Suppressor macrophage (primary cell): Measurements from ENCODE around the gene GPX5.

Experiments
- DNase-seq, 4 experiments: peaks; one replicate each; pipeline ENCODE4 v3.0.0-alpha.2; 2020 to 2022

The GPX5 gene

GRCh38 chr6:28563430-28564095 lies 37.9 kb downstream of the GPX5 start:
- DNase-seq: no peak

DNA sequence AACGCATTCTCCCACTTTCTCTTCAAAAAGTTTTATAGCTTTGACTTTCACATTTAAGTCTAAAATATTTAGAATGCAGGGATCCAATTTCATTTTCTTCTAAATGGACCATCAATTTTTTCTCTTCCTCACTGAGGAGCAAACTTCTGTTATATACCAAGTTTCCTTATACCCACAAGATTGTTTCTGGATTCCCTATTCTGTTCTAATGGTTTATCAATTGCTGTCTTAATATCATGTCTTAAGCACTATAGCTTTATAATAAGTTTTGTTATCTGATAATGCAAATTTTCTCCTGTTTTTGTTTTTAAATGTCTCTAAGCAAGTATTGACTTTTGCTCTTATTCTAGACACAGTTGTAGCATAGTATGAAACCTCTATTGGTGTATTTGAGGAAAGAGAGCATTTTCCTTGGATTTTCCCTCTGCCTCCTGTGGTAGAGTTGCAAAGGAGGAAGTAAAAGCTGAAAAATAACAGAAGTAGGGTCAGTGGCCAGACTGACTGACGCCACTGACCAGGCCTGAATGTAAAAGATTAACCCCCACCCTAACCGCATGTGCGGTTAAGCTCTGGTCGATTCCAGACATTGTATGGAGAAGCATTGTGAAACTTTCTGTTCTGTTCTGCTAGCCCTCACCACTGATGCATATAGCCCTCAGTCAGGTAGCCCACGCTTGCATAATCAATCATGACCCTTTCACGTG lies 40.3 kb downstream of the GPX5 start:
- peak; percentile 3 to 7 (median 6) for DNase-seq

DNA sequence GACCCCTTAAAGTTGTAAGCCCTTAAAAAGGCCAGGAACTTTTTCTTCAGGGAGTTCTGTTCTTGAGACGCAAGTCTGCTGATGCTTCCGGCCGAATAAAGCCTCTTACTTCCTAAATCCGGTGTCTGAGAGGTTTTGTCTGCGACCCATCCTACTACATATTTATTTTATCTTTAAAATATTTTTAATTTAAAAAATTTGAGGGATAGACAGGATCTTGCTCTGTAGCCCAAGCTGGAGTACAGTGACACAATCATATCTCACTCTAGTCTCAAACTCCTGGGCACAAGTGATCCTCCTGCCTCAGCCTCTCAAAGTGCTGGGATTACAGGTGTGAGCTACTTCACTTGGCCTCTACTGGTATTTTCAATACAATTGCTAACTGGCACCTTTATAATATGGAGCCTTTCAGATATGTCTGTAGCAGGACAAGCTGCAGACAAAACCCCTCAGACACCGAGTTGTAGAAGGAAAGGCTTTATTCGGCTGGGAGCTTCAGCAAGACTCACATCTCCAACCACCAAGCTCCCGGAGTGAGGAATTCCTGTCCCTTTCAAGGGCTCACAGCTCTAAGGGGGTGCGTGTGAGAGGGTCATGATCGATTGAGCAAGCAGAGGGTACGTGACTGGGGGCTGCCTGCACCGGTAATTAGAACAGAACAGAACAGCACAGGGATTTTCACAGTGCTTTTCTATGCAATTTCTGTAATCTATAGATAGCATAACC lies 41.0 kb downstream of the GPX5 start:
- DNase-seq: no peak

DNA sequence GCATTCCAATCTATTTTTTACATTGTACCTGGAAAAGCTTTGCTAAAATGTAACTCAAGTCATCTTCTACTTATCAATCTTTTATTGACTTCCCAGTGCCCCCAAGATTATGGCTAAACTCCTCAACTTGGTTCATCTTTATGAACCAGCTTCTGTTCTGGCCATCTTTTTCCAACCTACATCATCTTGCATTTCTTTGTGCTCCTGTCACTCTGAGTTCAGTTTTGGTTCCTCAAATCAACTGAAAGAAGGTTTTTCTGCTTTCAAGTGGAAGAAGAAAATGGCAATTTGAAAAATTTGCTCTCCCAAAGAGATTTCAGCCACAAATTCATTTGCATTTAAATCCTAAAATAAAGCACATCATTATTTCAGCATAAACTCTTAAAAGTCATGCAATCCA lies 41.8 kb downstream of the GPX5 start:
- DNase-seq: no peak

GRCh38 chr6:28568515-28569108 lies 42.9 kb downstream of the GPX5 start:
- no peak for DNase-seq

DNA sequence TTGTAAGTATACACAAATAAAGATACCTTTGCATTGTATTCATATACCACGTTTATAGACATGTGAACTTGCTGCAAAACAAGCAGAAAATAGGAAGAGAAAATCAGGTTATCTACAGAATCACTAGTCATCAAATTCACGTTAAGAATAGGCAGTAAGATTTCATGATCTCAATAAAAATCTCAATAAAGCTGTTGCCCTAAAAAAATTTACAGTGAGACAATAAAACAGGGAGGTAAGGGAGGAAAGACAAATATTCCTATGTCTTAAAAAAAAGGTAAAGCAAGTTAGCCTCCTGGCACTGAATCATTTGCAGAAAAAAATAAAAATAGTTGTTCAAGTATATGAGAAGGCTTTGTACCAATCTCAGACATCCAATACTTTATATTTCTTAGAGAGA lies 44.1 kb downstream of the GPX5 start:
- no peak for DNase-seq

GRCh38 chr6:28580475-28580874 lies 54.8 kb downstream of the GPX5 start:
- DNase-seq: no peak

- DNase-seq: no peak
These were observed 57.8 kb downstream of the GPX5 start for GRCh38 chr6:28583463-28583862.
